Nucleus accumbens (tissue), 56 donors: Measurements from ENCODE around the gene EML1.
A peak's percentile ranks its signal among the peaks of the same experiment; 100 is the strongest.
"Not testable (repeated sequence)": the region's sequence is repeated elsewhere in the genome, so short reads cannot be mapped to it uniquely, and the experiment has no call there.

Source experiments
- DNase-seq, 56 donors: peaks; one replicate each; lab custom pipeline; 2025; lab: John Stamatoyannopoulos, UW

Gene EML1

GRCh38 chr14:99754141-99755067 is 38.8 kb upstream of the EML1 start:
- no peak for DNase-seq

GRCh38 chr14:99755068-99755405 is 38.2 kb upstream of the EML1 start:
- DNase-seq = no peak

GRCh38 chr14:99755629-99756603 is 37.3 kb upstream of the EML1 start:
- DNase-seq = peak in 41 of 56 donors; percentile 10 to 87 (median 50)

- DNase-seq = no peak
Measured at GRCh38 chr14:99756796-99757195, 36.4 kb upstream of the EML1 start.

- DNase-seq = no peak
Measured at GRCh38 chr14:99757331-99758070, 35.7 kb upstream of the EML1 start.

GRCh38 chr14:99758121-99758821 is 34.9 kb upstream of the EML1 start:
- peak in 1 of 56 donors; percentile 20 for DNase-seq

GRCh38 chr14:99758872-99759545 is 34.2 kb upstream of the EML1 start:
- DNase-seq = no peak

GRCh38 chr14:99759546-99759925 is 33.7 kb upstream of the EML1 start:
- no peak for DNase-seq

- no peak for DNase-seq
Measured at GRCh38 chr14:99760817-99761216, 32.4 kb upstream of the EML1 start.

- DNase-seq = not testable (repeated sequence)
Measured at GRCh38 chr14:99762911-99763310, 30.3 kb upstream of the EML1 start.

- DNase-seq = no peak
Measured at GRCh38 chr14:99763527-99764221, 29.5 kb upstream of the EML1 start.

GRCh38 chr14:99764222-99764706 is 28.9 kb upstream of the EML1 start:
- no peak for DNase-seq

GRCh38 chr14:99768381-99768780 is 24.8 kb upstream of the EML1 start:
- no peak for DNase-seq

GRCh38 chr14:99769123-99769522 is 24.1 kb upstream of the EML1 start:
- no peak for DNase-seq

- DNase-seq = no peak
Measured at GRCh38 chr14:99769799-99770198, 23.4 kb upstream of the EML1 start.

GRCh38 chr14:99772371-99773283 is 20.6 kb upstream of the EML1 start:
- no peak for DNase-seq
